B cell (primary cell): ENCODE data around the gene EIPR1. TPM values are rescaled to one million over a fixed set of nuclear protein-coding genes. Genes with fewer than 3 reads are reported as not detected.

Source experiments
- ATAC-seq: fragments of 200-7000 bp; cut with Tn5 transposase; one replicate; pipeline ENCODE4 v1.10.0; 2021; ENCODE audit warnings: low read depth, mild to moderate bottlenecking, moderate number of reproducible peaks, moderate library complexity
- CTCF ChIA-PET: fragments of 350-600 bp; sonication (Branson Sonifier 250); formaldehyde crosslinking; loops from one replicate; lab custom pipeline; 2021; ENCODE audit warnings: antibody characterized with exemption, inconsistent platforms; lab: Charles Lee
- POLR2A ChIA-PET: fragments of 350-600 bp; sonication (Branson Sonifier 250); formaldehyde crosslinking; loops from one replicate; lab custom pipeline; 2021; ENCODE audit warnings: antibody characterized with exemption; lab: Charles Lee
- DNase-seq: peaks from one replicate; pipeline ENCODE4 v3.0.0; 2013
- H2AFZ ChIP-seq: 2 replicates; pipeline ENCODE4 v1.6.1; 2012; ENCODE audit warnings: mild to moderate bottlenecking, low read depth, low read length; ENCODE audit not compliant: insufficient read depth, poor library complexity, severe bottlenecking
- H3K27ac ChIP-seq, 2 donors: 1 replicate in 1 of 2; 2 replicates in 1 of 2; pipeline ENCODE4 v1.5.1; 2012 to 2013; ENCODE audit warnings: low read length in 2 of 2, mild to moderate bottlenecking in 2 of 2, moderate library complexity in 1 of 2
- H3K27me3 ChIP-seq, 4 experiments: fragments of 200-600 bp in 1 of 4; sonication (generic) in 1 of 4; replicated peaks in 1 of 4; 1 replicate in 2 of 4; 2 replicates in 2 of 4; pipeline versions ENCODE4 v1.6.1 to v1.7.0; 2013 to 2016; ENCODE audit warnings: low read length in 3 of 4, mild to moderate bottlenecking in 2 of 4, mixed read lengths in 1 of 4, moderate library complexity in 1 of 4; ENCODE audit not compliant: insufficient read depth in 4 of 4, control insufficient read depth in 3 of 4; ENCODE audit errors: control extremely low read depth in 1 of 4
- H3K36me3 ChIP-seq, 2 experiments: replicated peaks in 1 of 2; 1 replicate in 1 of 2; 2 replicates in 1 of 2; pipeline versions ENCODE4 v1.6.1 to v1.7.1; 2013; ENCODE audit warnings: low read length in 1 of 2; ENCODE audit not compliant: insufficient read depth in 2 of 2, control insufficient read depth in 1 of 2; ENCODE audit errors: control extremely low read depth in 1 of 2, extremely low read depth in 1 of 2
- H3K4me1 ChIP-seq, 2 donors: fragments of 200-600 bp in 1 of 2; sonication (generic) in 1 of 2; 1 replicate in 1 of 2; 2 replicates in 1 of 2; pipeline versions ENCODE4 v1.5.1 to v1.6.1; 2013 to 2017; ENCODE audit warnings: low read length in 2 of 2; ENCODE audit not compliant: control insufficient read depth in 2 of 2, insufficient read depth in 2 of 2
- H3K4me2 ChIP-seq: replicated peaks from 2 replicates; pipeline ENCODE3; 2012; ENCODE audit warnings: mild to moderate bottlenecking, low read depth, low read length; ENCODE audit not compliant: poor library complexity, severe bottlenecking
- H3K4me3 ChIP-seq, 5 experiments: fragments of 200-600 bp in 1 of 5; sonication (generic) in 1 of 5; 1 replicate in 3 of 5; 2 replicates in 2 of 5; pipeline versions ENCODE4 v1.5.1 to v1.7.0; 2011 to 2016; ENCODE audit warnings: low read length in 4 of 5, mild to moderate bottlenecking in 4 of 5, low read depth in 2 of 5, control low read depth in 1 of 5, moderate library complexity in 1 of 5; ENCODE audit not compliant: insufficient read depth in 1 of 5; ENCODE audit errors: control extremely low read depth in 1 of 5, extremely low read depth in 1 of 5
- H3K79me2 ChIP-seq: fragments of 200-600 bp; sonication (generic); one replicate; pipeline ENCODE4 v1.6.0; 2016; ENCODE audit warnings: low read length; ENCODE audit not compliant: control insufficient read depth, insufficient read depth
- H3K9ac ChIP-seq: fragments of 200-600 bp; sonication (generic); 2 replicates; pipeline ENCODE4 v1.6.1; 2017; ENCODE audit warnings: mild to moderate bottlenecking, low read length, moderate library complexity
- H3K9me3 ChIP-seq, 3 donors: one replicate each; pipeline versions ENCODE4 v1.6.1 to v1.7.1; 2013; ENCODE audit warnings: low read length in 2 of 3; ENCODE audit not compliant: control insufficient read depth in 2 of 3, insufficient read depth in 1 of 3; ENCODE audit errors: control extremely low read depth in 1 of 3
- H4K20me1 ChIP-seq: 2 replicates; pipeline ENCODE4 v1.6.0; 2012; ENCODE audit warnings: mild to moderate bottlenecking, low read length; ENCODE audit not compliant: insufficient read depth, control insufficient read depth, poor library complexity, severe bottlenecking
- H3K27ac Mint-ChIP-seq: one replicate; pipeline ENCODE4 v1.8.0; 2021; ENCODE audit warnings: mixed read lengths
- H3K27me3 Mint-ChIP-seq: one replicate; pipeline ENCODE4 v1.8.0; 2021; ENCODE audit warnings: mixed read lengths
- H3K4me1 Mint-ChIP-seq: one replicate; pipeline ENCODE4 v1.8.0; 2021; ENCODE audit warnings: mixed read lengths
- H3K4me3 Mint-ChIP-seq: one replicate; pipeline ENCODE4 v1.8.0; 2021; ENCODE audit warnings: mixed read lengths
- H3K9me3 Mint-ChIP-seq: one replicate; pipeline ENCODE4 v1.8.0; 2022; ENCODE audit warnings: mixed read lengths; ENCODE audit not compliant: insufficient read depth
- EZH2 ChIP-seq: IDR thresholded peaks from 2 replicates; pipeline ENCODE4 v1.6.1; 2012; ENCODE audit warnings: borderline replicate concordance, low read depth, mild to moderate bottlenecking, moderate library complexity, low read length; ENCODE audit not compliant: insufficient read depth, poor library complexity, severe bottlenecking
- WGBS: methylation state at CpG from one replicate; pipeline ENCODE4 v1.1.5; 2013; ENCODE audit warnings: missing lambda C conversion rate; ENCODE audit not compliant: insufficient coverage; 5-methylcytosine and 5-hydroxymethylcytosine counted together
- intact Hi-C: fragments of 100-400 bp; cut with micrococcal nuclease; formaldehyde crosslinking; loops from one replicate; pipeline ENCODE4 v1.10.0; 2022
- polyA plus RNA-seq: library from polyadenylated mRNA; depleted of rRNA; stranded (reverse); fragments of >200 nt; gene quantifications from 2 replicates; pipeline ENCODE4 v1.2.3, GENCODE V29; 2012
- total RNA-seq, 2 donors: library from RNA; stranded (reverse); fragments of 120-200 nt in 1 of 2; gene quantifications; 1 replicate in 1 of 2; 2 replicates in 1 of 2; pipeline versions ENCODE4 v1.2.3 to v1.2.4, GENCODE V29; 2013 to 2022
- TF ChIP-seq, protein P1 (sequence below): fragments of 200-600 bp; IDR thresholded peaks from one replicate; pipeline ENCODE4 v1.8.0; 2022; ENCODE audit warnings: antibody characterized with exemption, mild to moderate bottlenecking

EIPR1 gene
- total and polyA plus RNA-seq, 2 donors (not counting 1 experiment from before 2014, with no cell fraction given): 31.8 to 37.0 TPM

DNA sequence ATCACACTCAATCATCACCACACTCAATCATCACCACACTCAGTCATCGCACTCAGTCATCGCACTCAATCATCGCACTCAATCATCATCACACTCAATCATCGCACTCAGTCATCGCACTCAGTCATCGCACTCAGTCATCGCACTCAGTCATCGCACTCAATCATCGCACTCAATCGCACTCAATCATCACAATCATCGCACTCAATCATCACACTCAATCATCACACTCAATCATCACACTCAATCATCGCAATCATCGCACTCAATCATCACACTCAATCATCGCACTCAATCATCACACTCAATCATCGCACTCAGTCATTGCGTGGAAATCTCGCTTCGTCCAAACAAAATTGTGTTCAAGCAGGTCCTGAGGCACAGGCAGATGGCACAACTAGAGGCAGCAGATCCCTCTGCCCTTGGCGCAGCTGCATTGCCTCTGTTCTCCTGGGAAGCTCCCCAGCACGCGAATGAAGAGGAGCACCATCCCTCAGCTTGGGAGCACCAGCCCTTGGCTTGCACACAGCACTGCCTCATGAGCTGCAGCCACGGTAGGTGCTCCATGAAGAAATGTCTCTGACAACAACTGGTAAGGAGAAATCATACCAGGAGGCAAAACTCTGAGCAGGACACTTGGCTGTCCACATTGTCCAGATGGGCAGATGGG, 108.1 kb downstream of the EIPR1 start:
- Histone ChIP-seq H3K4me1 (no peaks in the 10 kb centered on the region), H3K9ac (no peak overlapping the region), H3K27me3 (no peaks in the 10 kb centered on the region), H3K4me3 (no peak overlapping the region), H3K4me2 (no peak overlapping the region), H2AFZ (no peak overlapping the region), H3K36me3 (peaks cover 2 to 6% of the 10 kb centered on the region in 2 experiments), H3K79me2 (peaks cover 8% of the 10 kb centered on the region), H3K9me3 (peaks cover 0 to 4% (median 0%) of the 10 kb centered on the region in 3 donors), H4K20me1 (no peaks in the 10 kb centered on the region), H3K27ac (no peak overlapping the region)
- TF ChIP-seq, protein P1, sequence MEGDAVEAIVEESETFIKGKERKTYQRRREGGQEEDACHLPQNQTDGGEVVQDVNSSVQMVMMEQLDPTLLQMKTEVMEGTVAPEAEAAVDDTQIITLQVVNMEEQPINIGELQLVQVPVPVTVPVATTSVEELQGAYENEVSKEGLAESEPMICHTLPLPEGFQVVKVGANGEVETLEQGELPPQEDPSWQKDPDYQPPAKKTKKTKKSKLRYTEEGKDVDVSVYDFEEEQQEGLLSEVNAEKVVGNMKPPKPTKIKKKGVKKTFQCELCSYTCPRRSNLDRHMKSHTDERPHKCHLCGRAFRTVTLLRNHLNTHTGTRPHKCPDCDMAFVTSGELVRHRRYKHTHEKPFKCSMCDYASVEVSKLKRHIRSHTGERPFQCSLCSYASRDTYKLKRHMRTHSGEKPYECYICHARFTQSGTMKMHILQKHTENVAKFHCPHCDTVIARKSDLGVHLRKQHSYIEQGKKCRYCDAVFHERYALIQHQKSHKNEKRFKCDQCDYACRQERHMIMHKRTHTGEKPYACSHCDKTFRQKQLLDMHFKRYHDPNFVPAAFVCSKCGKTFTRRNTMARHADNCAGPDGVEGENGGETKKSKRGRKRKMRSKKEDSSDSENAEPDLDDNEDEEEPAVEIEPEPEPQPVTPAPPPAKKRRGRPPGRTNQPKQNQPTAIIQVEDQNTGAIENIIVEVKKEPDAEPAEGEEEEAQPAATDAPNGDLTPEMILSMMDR: no peak
- no peak for TF ChIP-seq EZH2
- WGBS: 89% methylated on average over 12 of the region's 22 CpGs
- Mint-ChIP-seq H3K4me1 (no peaks in the 10 kb centered on the region), H3K9me3 (peaks cover 2% of the 10 kb centered on the region), H3K27ac (no peak overlapping the region), H3K4me3 (no peak overlapping the region), H3K27me3 (no peaks in the 10 kb centered on the region)
- CTCF ChIA-PET: no interaction called here
- intact Hi-C loops: no loop called here
- DNase-seq (no peak), ATAC-seq (no peak)
- POLR2A ChIA-PET: no interaction called here

DNA sequence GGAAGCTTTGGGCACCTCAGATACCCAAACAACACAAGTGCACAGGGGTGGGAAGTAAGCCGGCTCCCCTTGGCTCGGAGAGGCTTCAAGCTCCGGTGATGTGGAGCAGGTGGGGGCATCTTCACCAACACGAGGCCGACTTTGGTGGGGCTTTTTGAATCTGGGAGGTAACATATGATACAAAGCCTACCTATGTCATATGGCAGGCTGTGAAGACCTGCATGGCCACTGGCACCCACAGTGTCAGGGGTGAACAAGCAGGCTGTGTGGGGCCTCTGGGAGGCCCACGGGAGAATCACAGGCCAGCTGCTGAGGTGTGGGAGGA, 109.0 kb downstream of the EIPR1 start:
- Mint-ChIP-seq H3K4me3 (no peak overlapping the region), H3K27ac (no peak overlapping the region)
- ATAC-seq: no peak

More for the DNA sequence above, 109.0 kb downstream of the EIPR1 start:
- H3K9me3 ChIP-seq: peaks cover 0 to 4% (median 0%) of the 10 kb centered on the region in 3 donors
- no peak overlapping the region for H3K4me2 ChIP-seq
- intact Hi-C loops: no loop called here
- H3K27me3 Mint-ChIP-seq: no peaks in the 10 kb centered on the region
- H3K27me3 ChIP-seq: no peaks in the 10 kb centered on the region
- no peak overlapping the region for H3K4me3 ChIP-seq
- H3K9me3 Mint-ChIP-seq: peaks cover 2% of the 10 kb centered on the region
- peaks cover 8% of the 10 kb centered on the region for H3K79me2 ChIP-seq
- no peaks in the 10 kb centered on the region for H3K4me1 ChIP-seq
- DNase-seq: no peak
- H3K9ac ChIP-seq: no peak overlapping the region
- H4K20me1 ChIP-seq: no peaks in the 10 kb centered on the region
- no peak overlapping the region for H2AFZ ChIP-seq
- POLR2A ChIA-PET: no interaction called here
- H3K4me1 Mint-ChIP-seq: no peaks in the 10 kb centered on the region
- CTCF ChIA-PET: no interaction called here
- H3K36me3 ChIP-seq: peaks cover 0 to 12% of the 10 kb centered on the region in 2 experiments
- H3K27ac ChIP-seq: no peak overlapping the region
- no peak for TF ChIP-seq EZH2
- no CpG with 5 or more reads among the region's 6 CpGs for WGBS
